Liver (tissue), 9 donors: ENCODE results near the gene SLC16A7. TPM values are rescaled to one million over a fixed set of nuclear protein-coding genes. Genes with fewer than 3 reads are reported as not detected.

Experiments
- DNase-seq: peaks from one replicate; pipeline ENCODE4 v3.0.0-alpha.2; 2017; ENCODE audit warnings: low spot score
- H3K27ac ChIP-seq, 2 donors: one replicate each; pipeline ENCODE4 v1.7.0; 2013; ENCODE audit warnings: inconsistent platforms in 2 of 2, low read length in 2 of 2, control low read depth in 1 of 2, low read depth in 1 of 2, mild to moderate bottlenecking in 1 of 2
- H3K27me3 ChIP-seq, 4 donors: one replicate each; pipeline versions ENCODE4 v1.6.1 to v1.7.0; 2013; ENCODE audit warnings: low read length in 3 of 4, inconsistent platforms in 1 of 4, mild to moderate bottlenecking in 1 of 4, moderate library complexity in 1 of 4; ENCODE audit not compliant: control insufficient read depth in 4 of 4, insufficient read depth in 4 of 4
- H3K36me3 ChIP-seq, 4 donors: one replicate each; pipeline versions ENCODE4 v1.6.1 to v1.7.0; 2013; ENCODE audit warnings: low read length in 3 of 4, mild to moderate bottlenecking in 3 of 4, low read depth in 1 of 4, moderate library complexity in 1 of 4; ENCODE audit not compliant: control insufficient read depth in 4 of 4, insufficient read depth in 3 of 4
- H3K4me1 ChIP-seq, 4 donors: one replicate each; pipeline versions ENCODE4 v1.6.1 to v1.7.0; 2013; ENCODE audit warnings: low read length in 3 of 4, mild to moderate bottlenecking in 3 of 4, moderate library complexity in 1 of 4; ENCODE audit not compliant: control insufficient read depth in 4 of 4, insufficient read depth in 4 of 4
- H3K4me3 ChIP-seq, 3 donors: one replicate each; pipeline versions ENCODE4 v1.6.1 to v1.7.0; 2013; ENCODE audit warnings: low read length in 3 of 3, control low read depth in 1 of 3, low read depth in 1 of 3, mild to moderate bottlenecking in 1 of 3
- H3K9ac ChIP-seq, 2 donors: one replicate each; pipeline ENCODE4 v1.7.0; 2013; ENCODE audit warnings: low read length in 2 of 2, mild to moderate bottlenecking in 2 of 2, moderate library complexity in 2 of 2, control low read depth in 1 of 2, low read depth in 1 of 2
- H3K9me3 ChIP-seq, 4 donors: one replicate each; pipeline versions ENCODE4 v1.6.1 to v1.7.0; 2013; ENCODE audit warnings: low read length in 3 of 4; ENCODE audit not compliant: control insufficient read depth in 4 of 4
- EGR1 ChIP-seq, 2 donors: IDR thresholded peaks; 2 replicates each; pipeline ENCODE4 v1.6.1; 2016 to 2018; ENCODE audit warnings: antibody characterized with exemption in 2 of 2, low read depth in 2 of 2
- FOXA2 ChIP-seq: IDR thresholded peaks from 2 replicates; pipeline ENCODE4 v1.6.1; 2016; ENCODE audit warnings: antibody characterized with exemption
- GABPA ChIP-seq, 2 donors: IDR thresholded peaks in 1 of 2; conservative IDR thresholded peaks in 1 of 2; 2 replicates each; pipeline ENCODE4 v1.6.1; 2016; ENCODE audit warnings: antibody characterized with exemption in 2 of 2, mild to moderate bottlenecking in 1 of 2, moderate library complexity in 1 of 2
- HNF4A ChIP-seq, 2 donors: conservative IDR thresholded peaks; 2 replicates each; pipeline ENCODE4 v1.6.1; 2016; ENCODE audit warnings: antibody characterized with exemption in 2 of 2, mild to moderate bottlenecking in 2 of 2
- HNF4G ChIP-seq: IDR thresholded peaks from 2 replicates; pipeline ENCODE4 v1.6.1; 2016; ENCODE audit warnings: antibody characterized with exemption
- JUND ChIP-seq, 2 donors: IDR thresholded peaks; 2 replicates each; pipeline ENCODE4 v1.6.1; 2016; ENCODE audit warnings: antibody characterized with exemption in 2 of 2
- NR2F2 ChIP-seq: IDR thresholded peaks from 2 replicates; pipeline ENCODE4 v1.6.1; 2016; ENCODE audit warnings: antibody characterized with exemption
- RAD21 ChIP-seq, 2 donors: IDR thresholded peaks; 2 replicates each; pipeline ENCODE4 v1.6.1; 2016; ENCODE audit warnings: antibody characterized with exemption in 2 of 2, mild to moderate bottlenecking in 2 of 2
- RXRA ChIP-seq, 2 donors: IDR thresholded peaks; 2 replicates each; pipeline ENCODE4 v1.6.1; 2017 to 2018; ENCODE audit warnings: antibody characterized with exemption in 2 of 2, mild to moderate bottlenecking in 1 of 2
- TAF1 ChIP-seq: conservative IDR thresholded peaks from 2 replicates; pipeline ENCODE4 v1.6.1; 2016; ENCODE audit warnings: antibody characterized with exemption, mild to moderate bottlenecking
- YY1 ChIP-seq: IDR thresholded peaks from 2 replicates; pipeline ENCODE4 v1.6.1; 2016; ENCODE audit warnings: antibody characterized with exemption, mild to moderate bottlenecking
- WGBS: extraction: QIAGEN DNeasy Blood & Tissue Kit; methylation state at CpG from one replicate; pipeline ENCODE4 v1.1.7; 2013; 5-methylcytosine and 5-hydroxymethylcytosine counted together
- polyA plus RNA-seq, 2 donors: library from polyadenylated mRNA; stranded (reverse) in 1 of 2; unstranded in 1 of 2; fragments of 200-250 nt in 1 of 2; fragments of >200 nt in 1 of 2; fragmentation: Nextera tagmentation in 1 of 2; extraction: Ambion mirVana in 1 of 2; gene quantifications; one replicate each; pipeline versions ENCODE4 v1.2.1 to v1.2.3, GENCODE V29; 2013 to 2015
- total RNA-seq, 2 donors: library from RNA; depleted of rRNA; stranded (reverse); fragments of >200 nt; gene quantifications; one replicate each; pipeline ENCODE4 v1.2.3, GENCODE V29; 2014
- TF ChIP-seq, protein P1 (sequence below): IDR thresholded peaks from 2 replicates; pipeline ENCODE4 v1.6.1; 2016; ENCODE audit warnings: antibody characterized with exemption
- TF ChIP-seq, protein P2 (sequence below): IDR thresholded peaks from 2 replicates; pipeline ENCODE4 v1.6.1; 2016; ENCODE audit warnings: antibody characterized with exemption
- TF ChIP-seq, protein P3 (sequence below): IDR thresholded peaks from 2 replicates; pipeline ENCODE4 v1.6.1; 2016; ENCODE audit warnings: antibody characterized with exemption
- TF ChIP-seq, protein P4 (sequence below): IDR thresholded peaks from 2 replicates; pipeline ENCODE4 v1.6.1; 2016; ENCODE audit warnings: antibody characterized with exemption, mild to moderate bottlenecking
- TF ChIP-seq, protein P5 (sequence below): fragments of 150-350 bp; IDR thresholded peaks from 2 replicates; pipeline ENCODE4 v1.5.1; 2017; ENCODE audit warnings: improper control_type of control experiment, low read depth, low read length; ENCODE audit not compliant: missing input control
- donor health status: healthy.
- donor health status: healthy.
- donor health status: healthy.
- donor health status: healthy.
- donor health status: healthy.

Gene SLC16A7
- total and polyA plus RNA-seq, 4 donors, result 3.0 to 24.0 (median 12.1) TPM

DNA sequence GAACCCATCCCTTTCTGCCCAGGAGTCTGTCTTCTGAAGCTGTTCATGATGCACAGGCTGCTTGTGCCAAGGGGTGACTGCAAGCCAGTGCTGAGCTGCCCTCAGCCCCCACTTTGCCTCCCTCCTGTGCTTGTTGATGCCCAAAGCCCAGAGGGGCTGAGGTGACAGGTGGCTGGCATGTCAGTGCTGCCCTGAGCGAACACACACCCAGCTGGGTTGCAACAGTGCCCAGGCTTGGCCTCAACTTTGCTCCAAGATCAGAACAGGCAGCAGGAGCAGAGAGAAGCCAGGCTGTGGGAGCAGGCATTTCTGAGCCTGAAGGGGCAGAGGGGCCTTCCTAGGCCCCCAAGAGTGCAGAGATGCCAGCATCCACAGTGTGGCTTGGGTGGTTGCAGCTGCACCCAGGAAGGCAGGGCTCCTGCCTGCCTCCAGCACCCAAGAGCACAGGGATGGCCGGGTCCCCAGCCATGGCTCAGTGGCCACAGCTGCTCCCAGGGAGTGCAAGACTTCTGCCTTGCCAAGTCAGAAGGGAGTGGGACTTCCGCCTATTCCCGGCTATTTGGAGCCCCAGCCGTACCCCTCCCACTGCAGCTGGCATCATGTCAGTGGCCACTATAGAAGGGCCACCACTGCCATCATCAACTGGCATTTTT is 83.1 kb downstream of the SLC16A7 start:
- 97% methylated on average over 5 of the region's 5 CpGs for WGBS
- no peaks in the 10 kb centered on the region for H3K9me3 ChIP-seq
- no peak for DNase-seq

DNA sequence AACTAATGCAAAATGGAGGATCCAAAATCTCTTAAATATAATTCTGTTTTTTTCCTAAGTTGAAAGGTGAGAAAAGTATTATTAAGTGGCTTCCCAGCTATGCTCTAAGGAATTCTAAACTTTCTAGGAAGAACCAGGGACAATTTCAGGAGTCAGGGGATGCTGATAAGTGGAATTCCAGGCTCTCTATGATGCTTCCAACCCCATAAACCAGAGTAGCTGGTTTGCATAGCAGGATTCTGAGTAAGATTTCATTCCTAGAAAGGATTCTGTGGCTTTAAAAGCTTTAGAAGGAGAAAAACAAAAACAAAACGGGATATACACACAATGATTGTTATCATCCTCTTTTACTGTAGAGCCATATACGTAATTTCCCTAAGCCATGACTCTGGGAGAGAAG is 93.9 kb downstream of the SLC16A7 start:
- TF ChIP-seq HNF4G, result no peak
- TF ChIP-seq JUND (IDR thresholded peaks at IDR 0.05), result no peak
- TF ChIP-seq GABPA (IDR thresholded peaks at IDR 0.05 in 1 of 2, conservative IDR thresholded peaks at IDR 0.05 in 1 of 2), result no peak
- no peak for TF ChIP-seq TAF1
- no peak for TF ChIP-seq YY1
- no peak for TF ChIP-seq EGR1 (IDR thresholded peaks at IDR 0.05; ENCODE audit: low read depth in 2 of 2)
- no peak for TF ChIP-seq FOXA2
- no peak for TF ChIP-seq RAD21 (IDR thresholded peaks at IDR 0.05)
- TF ChIP-seq, protein P1, sequence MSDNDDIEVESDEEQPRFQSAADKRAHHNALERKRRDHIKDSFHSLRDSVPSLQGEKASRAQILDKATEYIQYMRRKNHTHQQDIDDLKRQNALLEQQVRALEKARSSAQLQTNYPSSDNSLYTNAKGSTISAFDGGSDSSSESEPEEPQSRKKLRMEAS, result no peak
- no peaks in the 10 kb centered on the region for H3K27me3 ChIP-seq
- H3K27ac ChIP-seq, result no peak overlapping the region
- no peaks in the 10 kb centered on the region for H3K4me1 ChIP-seq
- H3K4me3 ChIP-seq, result no peak overlapping the region
- no peak overlapping the region for H3K9ac ChIP-seq
- H3K9me3 ChIP-seq, result peaks cover 0 to 1% (median 0%) of the 10 kb centered on the region in 4 donors
- DNase-seq, result no peak
- WGBS, result 86% methylated on average over 2 of the region's 2 CpGs
- H3K36me3 ChIP-seq, result no peaks in the 10 kb centered on the region

More for the DNA sequence above, 83.1 kb downstream of the SLC16A7 start:
- Histone ChIP-seq H3K4me3 (no peak overlapping the region), H3K27me3 (no peaks in the 10 kb centered on the region), H3K27ac (no peak overlapping the region), H3K4me1 (no peaks in the 10 kb centered on the region), H3K9ac (no peak overlapping the region), H3K36me3 (no peaks in the 10 kb centered on the region)
- no peak for TF ChIP-seq TAF1
- no peak for TF ChIP-seq GABPA (IDR thresholded peaks at IDR 0.05 in 1 of 2, conservative IDR thresholded peaks at IDR 0.05 in 1 of 2)
- TF ChIP-seq FOXA2, result no peak

DNA sequence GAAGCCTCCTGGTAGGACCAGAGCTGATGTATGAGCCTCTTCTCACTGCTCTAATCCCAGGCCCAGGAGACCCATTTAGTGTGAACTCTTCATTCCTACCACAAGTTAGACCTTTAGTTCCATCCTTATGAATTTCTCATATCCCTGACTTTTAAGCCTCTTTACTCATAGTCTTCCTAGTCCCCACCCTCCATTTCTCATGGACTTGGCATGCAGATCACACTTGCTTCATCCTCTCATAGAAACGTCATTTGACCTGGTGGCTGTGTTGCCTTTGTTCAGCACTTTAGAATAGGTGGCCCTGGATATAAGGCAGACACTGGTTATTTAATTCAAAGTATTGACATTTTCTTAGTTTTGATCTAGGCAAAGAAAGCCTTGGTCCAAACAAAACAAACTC is 99.5 kb downstream of the SLC16A7 start:
- 55% methylated on average over 1 of the region's 1 CpG for WGBS
- H3K9ac ChIP-seq, result no peak overlapping the region
- TF ChIP-seq YY1, result no peak
- no peak for TF ChIP-seq HNF4A (conservative IDR thresholded peaks at IDR 0.05)
- TF ChIP-seq RXRA (IDR thresholded peaks at IDR 0.05), result no peak
- TF ChIP-seq, protein P2, sequence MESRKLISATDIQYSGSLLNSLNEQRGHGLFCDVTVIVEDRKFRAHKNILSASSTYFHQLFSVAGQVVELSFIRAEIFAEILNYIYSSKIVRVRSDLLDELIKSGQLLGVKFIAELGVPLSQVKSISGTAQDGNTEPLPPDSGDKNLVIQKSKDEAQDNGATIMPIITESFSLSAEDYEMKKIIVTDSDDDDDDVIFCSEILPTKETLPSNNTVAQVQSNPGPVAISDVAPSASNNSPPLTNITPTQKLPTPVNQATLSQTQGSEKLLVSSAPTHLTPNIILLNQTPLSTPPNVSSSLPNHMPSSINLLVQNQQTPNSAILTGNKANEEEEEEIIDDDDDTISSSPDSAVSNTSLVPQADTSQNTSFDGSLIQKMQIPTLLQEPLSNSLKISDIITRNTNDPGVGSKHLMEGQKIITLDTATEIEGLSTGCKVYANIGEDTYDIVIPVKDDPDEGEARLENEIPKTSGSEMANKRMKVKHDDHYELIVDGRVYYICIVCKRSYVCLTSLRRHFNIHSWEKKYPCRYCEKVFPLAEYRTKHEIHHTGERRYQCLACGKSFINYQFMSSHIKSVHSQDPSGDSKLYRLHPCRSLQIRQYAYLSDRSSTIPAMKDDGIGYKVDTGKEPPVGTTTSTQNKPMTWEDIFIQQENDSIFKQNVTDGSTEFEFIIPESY, result no peak
- TF ChIP-seq, protein P1, result no peak
- TF ChIP-seq, protein P3, sequence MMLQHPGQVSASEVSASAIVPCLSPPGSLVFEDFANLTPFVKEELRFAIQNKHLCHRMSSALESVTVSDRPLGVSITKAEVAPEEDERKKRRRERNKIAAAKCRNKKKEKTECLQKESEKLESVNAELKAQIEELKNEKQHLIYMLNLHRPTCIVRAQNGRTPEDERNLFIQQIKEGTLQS, result no peak
- TF ChIP-seq HNF4G, result no peak
- no peak for TF ChIP-seq TAF1
- TF ChIP-seq, protein P4, sequence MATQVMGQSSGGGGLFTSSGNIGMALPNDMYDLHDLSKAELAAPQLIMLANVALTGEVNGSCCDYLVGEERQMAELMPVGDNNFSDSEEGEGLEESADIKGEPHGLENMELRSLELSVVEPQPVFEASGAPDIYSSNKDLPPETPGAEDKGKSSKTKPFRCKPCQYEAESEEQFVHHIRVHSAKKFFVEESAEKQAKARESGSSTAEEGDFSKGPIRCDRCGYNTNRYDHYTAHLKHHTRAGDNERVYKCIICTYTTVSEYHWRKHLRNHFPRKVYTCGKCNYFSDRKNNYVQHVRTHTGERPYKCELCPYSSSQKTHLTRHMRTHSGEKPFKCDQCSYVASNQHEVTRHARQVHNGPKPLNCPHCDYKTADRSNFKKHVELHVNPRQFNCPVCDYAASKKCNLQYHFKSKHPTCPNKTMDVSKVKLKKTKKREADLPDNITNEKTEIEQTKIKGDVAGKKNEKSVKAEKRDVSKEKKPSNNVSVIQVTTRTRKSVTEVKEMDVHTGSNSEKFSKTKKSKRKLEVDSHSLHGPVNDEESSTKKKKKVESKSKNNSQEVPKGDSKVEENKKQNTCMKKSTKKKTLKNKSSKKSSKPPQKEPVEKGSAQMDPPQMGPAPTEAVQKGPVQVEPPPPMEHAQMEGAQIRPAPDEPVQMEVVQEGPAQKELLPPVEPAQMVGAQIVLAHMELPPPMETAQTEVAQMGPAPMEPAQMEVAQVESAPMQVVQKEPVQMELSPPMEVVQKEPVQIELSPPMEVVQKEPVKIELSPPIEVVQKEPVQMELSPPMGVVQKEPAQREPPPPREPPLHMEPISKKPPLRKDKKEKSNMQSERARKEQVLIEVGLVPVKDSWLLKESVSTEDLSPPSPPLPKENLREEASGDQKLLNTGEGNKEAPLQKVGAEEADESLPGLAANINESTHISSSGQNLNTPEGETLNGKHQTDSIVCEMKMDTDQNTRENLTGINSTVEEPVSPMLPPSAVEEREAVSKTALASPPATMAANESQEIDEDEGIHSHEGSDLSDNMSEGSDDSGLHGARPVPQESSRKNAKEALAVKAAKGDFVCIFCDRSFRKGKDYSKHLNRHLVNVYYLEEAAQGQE, result no peak
- TF ChIP-seq, protein P5, sequence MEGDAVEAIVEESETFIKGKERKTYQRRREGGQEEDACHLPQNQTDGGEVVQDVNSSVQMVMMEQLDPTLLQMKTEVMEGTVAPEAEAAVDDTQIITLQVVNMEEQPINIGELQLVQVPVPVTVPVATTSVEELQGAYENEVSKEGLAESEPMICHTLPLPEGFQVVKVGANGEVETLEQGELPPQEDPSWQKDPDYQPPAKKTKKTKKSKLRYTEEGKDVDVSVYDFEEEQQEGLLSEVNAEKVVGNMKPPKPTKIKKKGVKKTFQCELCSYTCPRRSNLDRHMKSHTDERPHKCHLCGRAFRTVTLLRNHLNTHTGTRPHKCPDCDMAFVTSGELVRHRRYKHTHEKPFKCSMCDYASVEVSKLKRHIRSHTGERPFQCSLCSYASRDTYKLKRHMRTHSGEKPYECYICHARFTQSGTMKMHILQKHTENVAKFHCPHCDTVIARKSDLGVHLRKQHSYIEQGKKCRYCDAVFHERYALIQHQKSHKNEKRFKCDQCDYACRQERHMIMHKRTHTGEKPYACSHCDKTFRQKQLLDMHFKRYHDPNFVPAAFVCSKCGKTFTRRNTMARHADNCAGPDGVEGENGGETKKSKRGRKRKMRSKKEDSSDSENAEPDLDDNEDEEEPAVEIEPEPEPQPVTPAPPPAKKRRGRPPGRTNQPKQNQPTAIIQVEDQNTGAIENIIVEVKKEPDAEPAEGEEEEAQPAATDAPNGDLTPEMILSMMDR, result no peak
- no peak for TF ChIP-seq NR2F2
- TF ChIP-seq GABPA (IDR thresholded peaks at IDR 0.05 in 1 of 2, conservative IDR thresholded peaks at IDR 0.05 in 1 of 2), result no peak
- peaks cover 0 to 1% (median 0%) of the 10 kb centered on the region in 4 donors for H3K9me3 ChIP-seq
- peaks cover 0 to 8% (median 7%) of the 10 kb centered on the region in 4 donors for H3K4me1 ChIP-seq
- no peak overlapping the region for H3K4me3 ChIP-seq
- H3K27me3 ChIP-seq, result no peaks in the 10 kb centered on the region
- DNase-seq, result no peak
- no peaks in the 10 kb centered on the region for H3K36me3 ChIP-seq
- H3K27ac ChIP-seq, result no peak overlapping the region
